ENCODE measurements around the gene EFCAB6.

Gene EFCAB6

GRCh38 chr22:43541462-43542407 lies 270.4 kb downstream of the EFCAB6 start:
- DNase-seq, result no peak

GRCh38 chr22:43541022-43541421 lies 271.1 kb downstream of the EFCAB6 start:
- DNase-seq, result no peak

- DNase-seq, result no peak
These were observed 271.6 kb downstream of the EFCAB6 start for GRCh38 chr22:43540529-43540923.

GRCh38 chr22:43539572-43540528 lies 272.3 kb downstream of the EFCAB6 start:
- DNase-seq, result no peak

GRCh38 chr22:43537019-43537585 lies 275.0 kb downstream of the EFCAB6 start:
- no peak for DNase-seq

GRCh38 chr22:43535741-43536140 lies 276.4 kb downstream of the EFCAB6 start:
- DNase-seq, result no peak

- no peak for DNase-seq
These were observed 276.8 kb downstream of the EFCAB6 start for GRCh38 chr22:43535336-43535735.

- DNase-seq, result no peak
These were observed 277.2 kb downstream of the EFCAB6 start for GRCh38 chr22:43534916-43535315.

GRCh38 chr22:43533656-43534428 lies 278.3 kb downstream of the EFCAB6 start:
- DNase-seq, result no peak

- no peak for DNase-seq
These were observed 279.0 kb downstream of the EFCAB6 start for GRCh38 chr22:43533156-43533530.

- no peak for DNase-seq
These were observed 279.6 kb downstream of the EFCAB6 start for GRCh38 chr22:43532301-43533155.

GRCh38 chr22:43531651-43532050 lies 280.5 kb downstream of the EFCAB6 start:
- DNase-seq, result no peak

GRCh38 chr22:43530349-43531201 lies 281.5 kb downstream of the EFCAB6 start:
- no peak for DNase-seq

GRCh38 chr22:43529934-43530333 lies 282.2 kb downstream of the EFCAB6 start:
- DNase-seq, result no peak

GRCh38 chr22:43529461-43529860 lies 282.6 kb downstream of the EFCAB6 start:
- no peak for DNase-seq

- DNase-seq, result no peak
These were observed 283.3 kb downstream of the EFCAB6 start for GRCh38 chr22:43528601-43529360.

- no peak for DNase-seq
These were observed 285.2 kb downstream of the EFCAB6 start for GRCh38 chr22:43526946-43527345.

- DNase-seq, result no peak
These were observed 285.9 kb downstream of the EFCAB6 start for GRCh38 chr22:43526117-43526655.

- DNase-seq, result no peak
These were observed 290.4 kb downstream of the EFCAB6 start for GRCh38 chr22:43521716-43522115.

Measured in SIG-M5 (cell line).